ENCODE measurements around the gene CRELD2.
A peak's percentile ranks its signal among the peaks of the same experiment; 100 is the strongest.

CRELD2 gene

GRCh38 chr22:49959782-49960158 lies 41.3 kb downstream of the CRELD2 start:
- DNase-seq: peak; percentile 45

- DNase-seq: peak; percentile 91
These were observed 41.9 kb downstream of the CRELD2 start, which contains the start of gene PIM3 for GRCh38 chr22:49960159-49961004. TSS of gene PIM3 (plus strand) at chr22:49960772. CDS start at chr22:49960948, 176 bp downstream.

- peak; percentile 51 for DNase-seq
These were observed 42.7 kb downstream of the CRELD2 start for GRCh38 chr22:49961005-49961600.

GRCh38 chr22:49961601-49962011 lies 43.2 kb downstream of the CRELD2 start:
- no peak for DNase-seq

GRCh38 chr22:49962012-49962750 lies 43.7 kb downstream of the CRELD2 start:
- peak; percentile 88 for DNase-seq

GRCh38 chr22:49962751-49963646 lies 44.6 kb downstream of the CRELD2 start:
- DNase-seq: peak; percentile 29

GRCh38 chr22:49963647-49964026 lies 45.2 kb downstream of the CRELD2 start:
- no peak for DNase-seq

GRCh38 chr22:49964136-49965090 lies 46.0 kb downstream of the CRELD2 start:
- peak; percentile 26 for DNase-seq

- peak; percentile 33 for DNase-seq
These were observed 46.9 kb downstream of the CRELD2 start for GRCh38 chr22:49965091-49966040.

GRCh38 chr22:49966041-49966773 lies 47.8 kb downstream of the CRELD2 start:
- peak; percentile 22 for DNase-seq

GRCh38 chr22:49966774-49967705 lies 48.6 kb downstream of the CRELD2 start:
- peak; percentile 28 for DNase-seq

GRCh38 chr22:49967706-49968208 lies 49.3 kb downstream of the CRELD2 start:
- no peak for DNase-seq

GRCh38 chr22:49968313-49968830 lies 49.9 kb downstream of the CRELD2 start:
- no peak for DNase-seq

GRCh38 chr22:49968831-49969661 lies 50.6 kb downstream of the CRELD2 start:
- DNase-seq: no peak

- no peak for DNase-seq
These were observed 51.5 kb downstream of the CRELD2 start for GRCh38 chr22:49969751-49970527.
